Endometrial microvascular endothelial cells (primary cell): Measurements from ENCODE around the gene OR2W1. TPM values are rescaled to one million over a fixed set of nuclear protein-coding genes. Genes with fewer than 3 reads are reported as not detected.

Experiments
- in situ Hi-C: cut with HindIII; loops from 2 replicates; pipeline ENCODE4 v1.10.0; 2017; ENCODE audit warnings: low sequenced_read_pairs, low pct_unique_long_range_greater_than_20kb; ENCODE audit errors: inconsistent ontology term
- total RNA-seq: library from RNA; depleted of rRNA; stranded (reverse); fragments of >200 nt; gene quantifications from one replicate; pipeline ENCODE4 v1.2.3, GENCODE V29; 2015; ENCODE audit errors: inconsistent ontology term

OR2W1 gene
- total RNA-seq, 1 donor from 2014 or later = not detected

- in situ Hi-C loops = loop anchor here (10.0 kb wide), 2 partner anchors 113 to 283 kb away; no protein-coding TSS in a partner anchor
Observed at GRCh38 chr6:29008089-29008488, 36.9 kb downstream of the OR2W1 start.

- in situ Hi-C loops = loop anchor here (10.0 kb wide), 2 partner anchors 111 to 281 kb away; no protein-coding TSS in a partner anchor
Observed at GRCh38 chr6:29005183-29005885, 39.6 kb downstream of the OR2W1 start, which contains the start of gene ZNF311. ZNF311 (minus strand) TSS chr6:29005315; CDS start chr6:29003954, 1,361 bp downstream.

- in situ Hi-C loops = no loop called here
Observed at GRCh38 chr6:28996844-28997510, 48.0 kb downstream of the OR2W1 start.

- in situ Hi-C loops = no loop called here
Observed at GRCh38 chr6:28995093-28995650, 49.8 kb downstream of the OR2W1 start.

Other genes with a start within 250 kb of the OR2W1 start
- gene TRIM27, start 121.2 kb downstream of the OR2W1 start, total RNA-seq = 63.2 TPM
- gene ZNF311, start 39.9 kb downstream of the OR2W1 start, total RNA-seq = 0.09 TPM
- gene OR2B3, start 42.1 kb upstream of the OR2W1 start, total RNA-seq = not detected
- not detected for gene OR2J1, start 54.3 kb upstream of the OR2W1 start, total RNA-seq
- gene OR2J3, start 62.9 kb upstream of the OR2W1 start, total RNA-seq = not detected
- gene OR2J2, start 125.7 kb upstream of the OR2W1 start, total RNA-seq = not detected